T-helper 2 cell (primary cell): ENCODE measurements around the gene SMARCA2.

ENCODE experiments used
- DNase-seq, 5 experiments: peaks; one replicate each; pipeline versions ENCODE4 v3.0.0 to v3.0.0-alpha.2; 2012 to 2022

The SMARCA2 gene

DNA sequence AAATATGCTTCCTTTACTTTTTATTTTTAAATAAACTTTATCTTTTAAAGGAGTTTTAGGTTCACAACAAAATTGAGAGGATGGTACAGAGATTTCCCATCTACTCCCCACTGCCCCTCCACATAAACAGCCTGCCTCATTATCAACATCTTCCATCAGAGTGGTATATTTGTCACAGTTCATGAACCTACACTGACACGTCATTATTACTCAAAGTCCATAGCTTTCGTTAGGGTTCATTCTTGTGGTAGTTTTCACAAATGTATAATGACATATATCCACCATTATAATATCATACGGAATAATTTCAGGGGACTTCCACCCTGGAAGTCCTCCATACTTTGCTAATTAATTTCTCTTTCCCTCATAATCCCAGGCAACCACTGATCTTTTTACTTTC, 204.9 kb downstream of the SMARCA2 start:
- no peak for DNase-seq

DNA sequence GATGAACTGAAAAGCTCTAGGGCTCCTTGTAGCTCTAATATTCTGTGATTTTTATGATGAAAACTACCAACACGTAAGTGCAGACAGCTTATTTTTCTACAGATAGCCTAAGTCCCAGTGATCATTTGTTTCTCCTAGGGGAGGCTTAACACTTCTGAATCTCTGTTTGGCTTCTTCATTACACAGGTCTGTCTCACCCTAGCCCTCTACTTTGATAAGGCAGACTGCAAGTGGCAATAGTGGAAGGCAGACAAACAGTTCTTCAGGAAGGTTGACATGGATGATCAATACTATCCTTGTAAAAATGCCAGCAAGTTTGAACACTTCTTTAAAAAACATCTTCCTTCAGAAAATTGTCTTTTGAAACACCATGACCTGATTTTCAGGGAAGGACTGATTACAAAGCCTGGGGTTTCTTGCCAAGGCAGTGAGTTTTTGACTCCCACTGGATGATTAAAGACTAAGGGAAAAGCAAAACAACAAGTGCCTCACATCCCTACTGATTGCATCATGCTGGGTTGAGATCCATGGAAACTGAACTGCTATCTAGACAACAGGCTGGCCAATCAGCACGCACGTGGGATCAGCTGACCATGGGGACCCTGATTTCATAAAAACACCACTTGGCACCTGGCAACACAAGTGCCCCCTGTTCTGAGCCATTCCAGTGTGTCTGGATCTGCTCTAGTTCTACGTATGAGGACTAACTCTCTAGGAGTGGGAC, 212.2 kb downstream of the SMARCA2 start:
- no peak for DNase-seq

- peak in 1 of 5 experiments; percentile 19 for DNase-seq
These were observed 213.0 kb downstream of the SMARCA2 start for GRCh38 chr9:2228132-2228531.

DNA sequence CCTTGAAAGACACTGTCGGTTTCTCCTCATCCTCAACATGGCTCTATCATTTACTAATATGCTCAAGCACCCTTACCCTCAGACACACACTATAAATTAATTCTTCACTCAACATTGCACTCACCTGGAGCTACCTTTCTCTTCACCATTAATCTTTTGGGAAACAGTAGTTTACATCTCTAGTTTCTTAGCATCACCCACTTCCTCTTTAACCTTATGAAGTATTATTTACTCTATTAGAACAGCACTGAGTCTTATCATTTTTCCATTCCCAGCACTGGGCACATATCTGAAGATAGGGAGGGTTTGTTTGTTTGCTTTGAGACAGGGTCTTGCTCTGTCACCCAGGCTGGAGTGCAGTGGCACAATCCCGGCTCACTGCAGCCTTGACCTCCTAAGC, 213.5 kb downstream of the SMARCA2 start:
- DNase-seq: no peak

DNA sequence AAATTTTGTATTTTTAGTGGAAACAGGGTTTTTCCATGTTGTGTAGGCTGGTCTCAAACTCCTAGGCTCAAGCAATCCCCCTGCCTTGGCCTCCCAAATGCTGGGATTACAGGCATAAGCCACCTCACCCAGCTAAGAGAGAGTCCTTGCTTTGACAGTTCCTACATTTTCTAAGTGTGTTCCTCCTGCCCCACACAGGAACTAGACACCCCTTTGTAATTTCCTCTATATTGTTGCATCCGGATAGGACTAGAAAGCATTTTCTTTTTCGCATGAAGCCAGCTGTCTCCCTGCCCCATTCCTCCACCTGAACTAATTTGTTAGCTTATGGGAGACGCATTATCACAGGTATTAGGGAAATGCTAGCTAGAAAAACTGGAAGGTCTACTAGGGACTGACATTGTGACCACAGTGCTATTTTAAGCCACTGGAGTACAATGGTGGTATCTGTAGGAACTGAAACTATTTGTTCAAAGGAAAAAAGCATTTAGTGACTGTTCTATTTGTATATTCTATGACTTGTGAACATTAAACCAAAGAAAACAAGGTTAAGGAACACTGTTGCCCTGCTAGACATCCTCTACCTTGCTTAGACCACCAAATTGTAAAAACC, 214.1 kb downstream of the SMARCA2 start:
- DNase-seq: no peak

GRCh38 chr9:2230362-2230761, 215.2 kb downstream of the SMARCA2 start:
- peak in 1 of 5 experiments; percentile 10 for DNase-seq

GRCh38 chr9:2231101-2231500, 216.0 kb downstream of the SMARCA2 start:
- DNase-seq: no peak

DNA sequence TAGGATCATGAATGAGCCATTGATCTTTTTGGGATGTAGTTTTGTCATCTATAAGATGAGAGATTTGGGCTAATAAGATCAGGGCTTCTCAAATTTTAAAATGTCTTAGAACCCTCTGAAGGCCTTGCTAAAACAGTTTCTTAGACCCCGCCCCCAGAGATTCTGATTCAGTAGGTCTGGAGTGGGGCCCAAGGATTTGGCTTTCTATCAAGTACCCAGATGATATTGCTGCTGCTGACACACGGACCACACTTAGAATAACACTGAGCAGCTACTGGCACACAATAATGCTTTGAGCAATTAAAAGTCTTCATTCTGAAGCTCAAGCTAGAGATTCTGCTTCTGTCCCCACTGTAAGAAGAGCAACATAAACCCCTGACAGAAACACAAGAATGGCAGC, 216.7 kb downstream of the SMARCA2 start:
- DNase-seq: no peak

- DNase-seq: no peak
These were observed 218.1 kb downstream of the SMARCA2 start for GRCh38 chr9:2233274-2233673.

GRCh38 chr9:2234371-2234893, 219.3 kb downstream of the SMARCA2 start:
- no peak for DNase-seq

GRCh38 chr9:2235623-2236022, 220.5 kb downstream of the SMARCA2 start:
- DNase-seq: no peak

DNA sequence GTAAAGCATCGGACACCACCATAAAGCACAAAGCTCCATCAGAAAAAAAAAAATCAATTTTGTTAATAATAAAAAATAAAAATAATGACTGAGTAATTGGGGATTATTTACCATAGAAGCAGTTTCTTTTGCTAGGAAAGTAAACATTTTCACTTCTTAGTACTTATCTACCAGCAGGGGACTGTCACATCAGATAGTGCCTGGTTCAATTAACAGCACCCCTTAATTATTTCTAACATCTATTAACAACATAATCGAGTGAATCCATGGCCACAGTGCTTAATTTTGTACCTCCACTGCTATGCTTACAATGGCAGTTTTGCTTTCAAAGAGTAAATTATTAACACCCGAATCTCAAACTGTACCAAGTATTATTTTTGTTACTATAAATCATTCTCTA, 221.7 kb downstream of the SMARCA2 start:
- DNase-seq: no peak

GRCh38 chr9:2241461-2241835, 226.3 kb downstream of the SMARCA2 start:
- DNase-seq: no peak

GRCh38 chr9:2241836-2242741, 226.9 kb downstream of the SMARCA2 start:
- peak in 4 of 5 experiments; percentile 13 to 81 (median 24) for DNase-seq

- peak in 1 of 5 experiments; percentile 2 for DNase-seq
These were observed 227.7 kb downstream of the SMARCA2 start for GRCh38 chr9:2242831-2243330.
